Type B pancreatic cell (in vitro differentiated cells): ENCODE results near the gene FGF14. TPM values are rescaled to one million over a fixed set of nuclear protein-coding genes. Genes with fewer than 3 reads are reported as not detected.
A peak's percentile ranks its signal among the peaks of the same experiment; 100 is the strongest.
"Not testable (repeated sequence)": the region's sequence is repeated elsewhere in the genome, so short reads cannot be mapped to it uniquely, and the experiment has no call there.

Source experiments
- DNase-seq: peaks from one replicate; pipeline ENCODE4 v3.0.0; 2021; ENCODE audit warnings: mixed read lengths; ENCODE audit not compliant: unreplicated experiment; ENCODE audit errors: extremely low spot score
- H3K27ac Mint-ChIP-seq: 2 replicates; pipeline ENCODE4 v1.8.0; 2021; ENCODE audit warnings: mild to moderate bottlenecking, mixed read lengths
- H3K27me3 Mint-ChIP-seq: 2 replicates; pipeline ENCODE4 v1.8.0; 2021; ENCODE audit warnings: mixed read lengths
- H3K36me3 Mint-ChIP-seq: 2 replicates; pipeline ENCODE4 v1.8.0; 2021; ENCODE audit warnings: mixed read lengths
- H3K4me1 Mint-ChIP-seq: one replicate; pipeline ENCODE4 v1.8.0; 2021; ENCODE audit warnings: mixed read lengths; ENCODE audit not compliant: unreplicated experiment
- H3K4me3 Mint-ChIP-seq: 2 replicates; pipeline ENCODE4 v1.8.0; 2021; ENCODE audit warnings: mild to moderate bottlenecking, mixed read lengths
- H3K9me3 Mint-ChIP-seq: 2 replicates; pipeline ENCODE4 v1.8.0; 2021; ENCODE audit warnings: mixed read lengths
- CTCF ChIP-seq: fragments of 200-600 bp; sonication (generic); conservative IDR thresholded peaks from 2 replicates; pipeline ENCODE4 v1.5.0; 2021; ENCODE audit warnings: antibody characterized with exemption, mild to moderate bottlenecking
- total RNA-seq: library from RNA; stranded (reverse); gene quantifications from 2 replicates; pipeline ENCODE4 v1.2.1, GENCODE V29; 2021; ENCODE audit warnings: low replicate concordance

Gene FGF14
- total RNA-seq, 1 donor from 2014 or later: 4.2 TPM

- H3K4me1 Mint-ChIP-seq: no peaks in the 10 kb centered on the region
- H3K9me3 Mint-ChIP-seq: no peaks in the 10 kb centered on the region
- H3K4me3 Mint-ChIP-seq: no peak overlapping the region
- peaks cover 12% of the 10 kb centered on the region for H3K27me3 Mint-ChIP-seq
- TF ChIP-seq CTCF: peak; percentile 53
- no peak for DNase-seq
- H3K27ac Mint-ChIP-seq: no peak overlapping the region
- H3K36me3 Mint-ChIP-seq: no peaks in the 10 kb centered on the region
These were observed 312.7 kb downstream of the FGF14 start for GRCh38 chr13:102089177-102089576.

GRCh38 chr13:102073251-102073650 is 328.6 kb downstream of the FGF14 start:
- no peak overlapping the region for H3K27ac Mint-ChIP-seq
- no peak for TF ChIP-seq CTCF
- H3K27me3 Mint-ChIP-seq: peaks cover 6% of the 10 kb centered on the region
- no peak for DNase-seq
- no peak overlapping the region for H3K4me3 Mint-ChIP-seq
- H3K4me1 Mint-ChIP-seq: no peaks in the 10 kb centered on the region
- no peaks in the 10 kb centered on the region for H3K9me3 Mint-ChIP-seq
- H3K36me3 Mint-ChIP-seq: no peaks in the 10 kb centered on the region

GRCh38 chr13:102071711-102072110 is 330.1 kb downstream of the FGF14 start:
- H3K4me3 Mint-ChIP-seq: no peak overlapping the region
- no peaks in the 10 kb centered on the region for H3K9me3 Mint-ChIP-seq
- H3K27ac Mint-ChIP-seq: no peak overlapping the region
- H3K36me3 Mint-ChIP-seq: no peaks in the 10 kb centered on the region
- peaks cover 6% of the 10 kb centered on the region for H3K27me3 Mint-ChIP-seq
- DNase-seq: no peak
- TF ChIP-seq CTCF: no peak
- H3K4me1 Mint-ChIP-seq: no peaks in the 10 kb centered on the region

GRCh38 chr13:102068323-102068722 is 333.5 kb downstream of the FGF14 start:
- H3K4me1 Mint-ChIP-seq, H3K36me3 Mint-ChIP-seq, H3K9me3 Mint-ChIP-seq, DNase-seq, H3K4me3 Mint-ChIP-seq, H3K27me3 Mint-ChIP-seq, H3K27ac Mint-ChIP-seq: not testable (repeated sequence)

GRCh38 chr13:102055090-102055779 is 346.6 kb downstream of the FGF14 start:
- Mint-ChIP-seq H3K4me3 (no peak overlapping the region), H3K27me3 (peaks cover 4% of the 10 kb centered on the region), H3K9me3 (peaks cover 11% of the 10 kb centered on the region), H3K36me3 (no peaks in the 10 kb centered on the region), H3K4me1 (no peaks in the 10 kb centered on the region), H3K27ac (no peak overlapping the region)
- no peak for TF ChIP-seq CTCF
- no peak for DNase-seq

- Mint-ChIP-seq H3K9me3 (peaks cover 9% of the 10 kb centered on the region), H3K4me1 (peaks cover 6% of the 10 kb centered on the region), H3K4me3 (no peak overlapping the region), H3K36me3 (no peaks in the 10 kb centered on the region), H3K27ac (no peak overlapping the region), H3K27me3 (peaks cover 13% of the 10 kb centered on the region)
- no peak for DNase-seq
- no peak for TF ChIP-seq CTCF
These were observed 352.0 kb downstream of the FGF14 start for GRCh38 chr13:102049853-102050252.
